SK-N-SH (cell line): Measurements from ENCODE around the gene HAUS5.
"Not testable (repeated sequence)": the region's sequence is repeated elsewhere in the genome, so short reads cannot be mapped to it uniquely, and the experiment has no call there.

ENCODE experiments used
- CTCF ChIP-seq: fragments of 200-600 bp; sonication (generic); IDR thresholded peaks from 2 replicates; pipeline ENCODE4 v1.6.1; 2017; ENCODE audit warnings: antibody characterized with exemption, mild to moderate bottlenecking, moderate library complexity
- ELF1 ChIP-seq: IDR thresholded peaks from 2 replicates; pipeline ENCODE4 v1.4.0; 2012
- MAX ChIP-seq: IDR thresholded peaks from 2 replicates; pipeline ENCODE4 v1.4.0; 2012; ENCODE audit warnings: low read depth

- not testable (repeated sequence) for TF ChIP-seq CTCF, ELF1, MAX
These were observed 5.4 kb upstream of the HAUS5 start for GRCh38 chr19:35607170-35607569.
